Urothelium cell line (cell line): ENCODE results near the gene SEMA3G.

Experiments used
- DNase-seq: peaks from one replicate; pipeline ENCODE4 v3.0.0; 2011; ENCODE audit warnings: low spot score, mixed read lengths
- FAIRE-seq: peaks from 2 replicates; lab custom pipeline; 2011; peaks lifted over from hg19 to GRCh38; lab: Jason Lieb, UNC

Gene SEMA3G

DNA sequence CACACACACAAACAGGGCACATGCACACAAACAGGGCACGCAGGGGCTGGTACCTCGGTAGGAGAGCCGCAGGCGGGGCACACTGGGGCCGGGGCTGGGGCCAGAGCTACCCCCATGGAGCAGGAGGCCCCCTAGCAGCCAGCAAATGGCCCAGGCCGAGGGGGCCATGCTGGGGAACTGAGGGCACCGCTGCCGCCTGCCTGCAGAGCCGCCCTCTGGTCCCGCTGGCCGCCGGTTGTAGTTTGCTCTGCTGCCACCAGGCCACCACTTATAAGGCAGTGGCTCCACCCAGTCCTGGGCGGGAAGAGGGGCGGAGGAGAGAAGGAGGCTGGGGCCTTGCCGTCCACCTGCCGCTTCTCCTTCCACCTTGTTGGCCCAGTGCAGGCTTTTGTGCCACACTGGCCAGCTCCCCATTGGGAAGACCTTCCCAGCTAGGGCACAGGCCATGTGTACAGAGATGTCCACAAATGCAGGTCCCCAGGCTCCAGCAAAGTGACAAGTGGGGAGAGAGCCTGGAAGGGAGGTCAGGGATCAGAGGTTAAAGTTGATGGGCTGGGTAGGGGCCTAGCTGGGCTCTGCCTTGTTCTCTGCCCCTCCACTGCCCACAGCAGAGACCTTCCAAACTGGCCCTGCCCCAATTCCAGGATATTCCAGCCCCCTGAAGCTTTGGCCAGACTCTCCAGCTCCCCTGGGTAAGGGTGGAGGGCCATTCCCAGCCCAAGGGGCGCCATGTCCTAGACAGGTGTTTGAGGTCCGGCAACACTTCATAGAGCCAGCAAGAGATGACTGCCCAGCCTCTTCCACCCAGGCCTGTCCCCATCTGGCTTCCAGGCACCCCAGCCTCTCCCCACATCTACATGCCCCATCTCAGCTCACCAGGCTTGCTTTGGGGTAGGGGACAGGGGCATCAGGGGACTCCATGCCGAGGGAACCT is at the start of gene SEMA3G:
SEMA3G (minus strand) TSS at position 244 of the 934 bp plus-strand sequence; CDS start at position 168, 76 bp downstream.
- no peak for FAIRE-seq
- peak; percentile 78 for DNase-seq

- FAIRE-seq = no peak
- no peak for DNase-seq
Observed at GRCh38 chr3:52494445-52494844, 49.5 kb upstream of the SEMA3G start.

DNA sequence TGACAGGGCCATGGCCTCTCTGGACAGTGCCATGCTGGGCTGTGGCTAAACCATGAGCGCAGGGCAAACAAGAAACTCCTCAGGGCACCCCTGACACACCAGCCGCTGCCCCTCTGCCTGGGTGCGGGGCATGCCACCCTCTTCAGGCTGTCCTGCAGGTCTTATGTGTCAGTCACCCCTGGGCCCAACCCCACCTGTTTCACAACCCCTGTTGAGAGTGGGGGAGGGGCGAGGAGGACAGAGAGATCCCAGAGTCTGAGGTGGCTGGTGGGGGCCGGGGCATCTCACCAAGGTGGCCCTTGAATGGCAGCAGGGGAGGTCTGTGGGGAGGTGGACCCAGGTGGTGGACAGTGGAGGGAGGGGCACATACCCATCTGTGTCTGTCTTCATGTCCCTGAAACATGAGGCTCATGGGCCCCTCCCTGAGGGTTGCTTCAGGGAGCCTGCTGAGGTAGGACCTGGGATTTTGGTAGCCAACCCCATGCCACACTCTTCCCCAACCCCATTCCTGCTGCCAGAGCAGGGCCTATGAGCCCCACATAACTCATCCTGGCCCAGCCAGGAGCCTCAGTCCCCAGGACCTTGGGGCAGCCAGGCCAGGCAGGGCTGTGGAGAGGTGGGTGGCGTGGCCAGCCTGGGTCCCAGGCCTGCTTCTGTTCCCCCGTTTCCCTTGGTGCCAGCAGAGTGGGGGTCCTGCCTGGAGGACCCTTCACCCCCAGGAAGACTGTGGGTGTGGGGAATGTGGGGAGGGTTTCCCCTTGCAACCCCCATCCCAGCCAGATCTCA is 48.5 kb upstream of the SEMA3G start:
- no peak for FAIRE-seq
- no peak for DNase-seq

DNA sequence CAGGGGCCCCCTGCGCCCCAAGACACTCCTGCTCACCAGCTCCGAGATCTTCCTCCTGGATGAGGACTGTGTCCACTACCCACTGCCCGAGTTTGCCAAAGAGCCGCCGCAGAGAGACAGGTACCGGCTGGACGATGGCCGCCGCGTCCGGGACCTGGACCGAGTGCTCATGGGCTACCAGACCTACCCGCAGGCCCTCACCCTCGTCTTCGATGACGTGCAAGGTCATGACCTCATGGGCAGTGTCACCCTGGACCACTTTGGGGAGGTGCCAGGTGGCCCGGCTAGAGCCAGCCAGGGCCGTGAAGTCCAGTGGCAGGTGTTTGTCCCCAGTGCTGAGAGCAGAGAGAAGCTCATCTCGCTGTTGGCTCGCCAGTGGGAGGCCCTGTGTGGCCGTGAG is 47.2 kb upstream of the SEMA3G start:
- FAIRE-seq (no peak), DNase-seq (no peak)

GRCh38 chr3:52490939-52491526 is 46.1 kb upstream of the SEMA3G start:
- DNase-seq = no peak
- FAIRE-seq = no peak

DNA sequence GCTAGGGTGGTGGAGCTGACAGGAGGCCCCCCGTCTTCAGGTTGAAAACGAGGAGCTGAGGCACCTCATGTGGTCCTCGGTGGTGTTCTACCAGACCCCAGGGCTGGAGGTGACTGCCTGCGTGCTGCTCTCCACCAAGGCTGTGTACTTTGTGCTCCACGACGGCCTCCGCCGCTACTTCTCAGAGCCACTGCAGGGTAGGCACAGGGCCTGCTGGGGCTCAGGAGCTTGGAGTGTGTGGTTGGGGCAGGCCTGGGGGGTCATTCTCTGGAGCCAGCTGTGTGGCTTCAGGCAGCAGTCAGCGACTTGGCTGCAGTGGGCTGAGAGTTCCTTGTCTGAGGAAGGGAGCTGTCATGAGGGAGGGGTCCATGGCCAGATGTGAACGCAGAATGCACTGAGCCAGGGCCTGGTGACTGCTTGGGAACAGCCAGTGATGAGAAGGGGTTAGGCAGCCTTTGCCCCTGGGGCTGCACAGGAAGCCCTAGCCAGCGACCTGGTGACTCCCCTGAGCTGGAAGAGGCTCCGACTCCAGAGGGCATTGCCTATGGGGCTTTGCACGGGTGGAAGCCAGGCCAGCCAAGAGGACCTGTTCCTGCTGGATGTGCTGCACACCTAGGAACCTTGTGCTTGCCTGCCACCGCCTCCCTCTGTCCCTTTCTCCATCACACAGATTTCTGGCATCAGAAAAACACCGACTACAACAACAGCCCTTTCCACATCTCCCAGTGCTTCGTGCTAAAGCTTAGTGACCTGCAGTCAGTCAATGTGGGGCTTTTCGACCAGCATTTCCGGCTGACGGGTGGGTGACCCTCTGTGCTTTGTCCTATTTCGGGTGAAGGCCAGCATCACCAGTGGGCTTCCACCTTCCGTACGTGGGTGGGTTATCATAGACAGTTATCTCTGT is 45.4 kb upstream of the SEMA3G start:
- DNase-seq (no peak), FAIRE-seq (no peak)

DNA sequence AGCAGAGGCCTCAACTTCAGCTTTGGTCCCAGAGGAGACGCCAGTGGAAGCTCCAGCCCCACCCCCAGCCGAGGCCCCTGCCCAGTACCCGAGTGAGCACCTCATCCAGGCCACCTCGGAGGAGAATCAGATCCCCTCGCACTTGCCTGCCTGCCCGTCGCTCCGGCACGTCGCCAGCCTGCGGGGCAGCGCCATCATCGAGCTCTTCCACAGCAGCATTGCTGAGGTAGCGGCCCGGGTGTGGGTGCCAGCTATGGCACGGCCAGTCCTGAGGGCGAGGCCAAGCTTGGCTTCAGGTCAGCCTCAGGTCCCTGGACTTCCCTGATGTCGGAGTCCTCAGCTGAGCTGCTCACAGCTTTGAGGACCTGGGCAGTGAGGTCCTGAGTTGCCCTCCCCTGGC is 44.5 kb upstream of the SEMA3G start:
- DNase-seq (no peak), FAIRE-seq (no peak)

DNA sequence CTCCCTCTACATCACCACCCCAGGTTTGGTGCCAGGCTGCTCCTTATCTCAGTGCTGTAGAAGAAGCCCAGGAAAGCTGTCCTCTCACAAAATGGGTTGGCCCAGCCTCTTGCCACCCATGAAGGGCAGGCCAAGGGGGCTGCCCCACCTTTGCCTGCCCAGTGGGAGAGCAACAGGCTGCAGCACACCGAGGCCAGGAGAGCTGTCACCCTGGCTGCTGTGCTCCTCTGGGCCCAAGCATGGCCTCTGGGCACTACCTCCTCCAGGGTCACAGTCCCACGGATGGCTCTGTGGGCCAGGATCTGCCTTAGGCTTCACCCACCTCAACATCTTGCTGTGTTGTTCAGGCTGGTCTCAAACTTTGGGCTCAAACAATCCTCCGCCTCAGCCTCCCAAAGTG is 43.8 kb upstream of the SEMA3G start:
- FAIRE-seq = no peak
- no peak for DNase-seq

DNA sequence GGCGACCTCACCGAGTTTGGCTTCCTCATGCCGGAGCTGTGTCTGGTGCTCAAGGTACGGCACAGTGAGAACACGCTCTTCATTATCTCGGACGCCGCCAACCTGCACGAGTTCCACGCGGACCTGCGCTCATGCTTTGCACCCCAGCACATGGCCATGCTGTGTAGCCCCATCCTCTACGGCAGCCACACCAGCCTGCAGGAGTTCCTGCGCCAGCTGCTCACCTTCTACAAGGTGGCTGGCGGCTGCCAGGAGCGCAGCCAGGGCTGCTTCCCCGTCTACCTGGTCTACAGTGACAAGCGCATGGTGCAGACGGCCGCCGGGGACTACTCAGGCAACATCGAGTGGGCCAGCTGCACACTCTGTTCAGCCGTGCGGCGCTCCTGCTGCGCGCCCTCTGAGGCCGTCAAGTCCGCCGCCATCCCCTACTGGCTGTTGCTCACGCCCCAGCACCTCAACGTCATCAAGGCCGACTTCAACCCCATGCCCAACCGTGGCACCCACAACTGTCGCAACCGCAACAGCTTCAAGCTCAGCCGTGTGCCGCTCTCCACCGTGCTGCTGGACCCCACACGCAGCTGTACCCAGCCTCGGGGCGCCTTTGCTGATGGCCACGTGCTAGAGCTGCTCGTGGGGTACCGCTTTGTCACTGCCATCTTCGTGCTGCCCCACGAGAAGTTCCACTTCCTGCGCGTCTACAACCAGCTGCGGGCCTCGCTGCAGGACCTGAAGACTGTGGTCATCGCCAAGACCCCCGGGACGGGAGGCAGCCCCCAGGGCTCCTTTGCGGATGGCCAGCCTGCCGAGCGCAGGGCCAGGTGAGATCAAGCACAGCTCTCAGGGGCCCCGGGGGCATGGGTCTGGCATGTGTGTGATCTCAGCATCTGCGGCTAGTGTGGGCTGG is 43.1 kb upstream of the SEMA3G start:
- FAIRE-seq = no peak
- no peak for DNase-seq

GRCh38 chr3:52487050-52487787 is 42.3 kb upstream of the SEMA3G start:
- no peak for FAIRE-seq
- DNase-seq = no peak

DNA sequence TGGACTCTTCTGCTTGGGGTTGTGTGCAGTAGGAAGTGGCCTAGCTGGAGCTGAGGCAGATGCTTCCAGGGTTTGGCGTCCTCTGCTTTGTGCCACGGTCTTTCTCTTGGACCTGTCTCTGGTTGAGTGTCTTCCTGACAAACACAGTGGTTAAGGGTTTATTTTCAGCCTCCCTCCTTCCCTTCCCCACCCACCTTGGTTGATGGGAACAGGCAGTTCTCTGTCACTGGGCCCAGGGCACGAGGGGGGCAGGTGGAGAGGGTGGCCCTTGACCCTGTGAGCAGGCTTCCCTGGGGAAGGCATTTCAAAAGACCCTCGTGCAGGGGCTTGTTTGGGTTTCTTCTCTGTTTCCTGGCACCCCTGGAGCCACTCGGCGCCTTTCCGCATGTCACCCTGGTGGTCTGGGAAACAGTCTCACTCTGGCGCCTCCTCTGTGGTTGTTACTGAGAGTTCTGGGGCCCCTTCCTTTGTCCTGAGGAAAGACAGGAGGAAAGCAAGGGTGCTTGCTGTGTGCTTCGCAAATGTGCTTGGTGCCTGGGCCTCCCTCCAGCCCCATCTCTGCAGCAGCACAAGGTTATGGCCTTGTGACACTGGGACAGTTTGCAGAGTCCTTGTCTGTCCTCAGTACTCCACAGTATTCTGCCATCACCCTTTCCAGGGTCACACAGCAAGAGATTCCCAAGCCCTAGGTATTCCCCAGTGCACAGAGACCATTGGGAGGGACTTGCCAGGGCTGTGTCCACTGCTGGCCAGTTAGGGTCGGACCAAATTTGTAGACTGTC is 40.0 kb upstream of the SEMA3G start:
- FAIRE-seq (peak; percentile 20), DNase-seq (no peak)

DNA sequence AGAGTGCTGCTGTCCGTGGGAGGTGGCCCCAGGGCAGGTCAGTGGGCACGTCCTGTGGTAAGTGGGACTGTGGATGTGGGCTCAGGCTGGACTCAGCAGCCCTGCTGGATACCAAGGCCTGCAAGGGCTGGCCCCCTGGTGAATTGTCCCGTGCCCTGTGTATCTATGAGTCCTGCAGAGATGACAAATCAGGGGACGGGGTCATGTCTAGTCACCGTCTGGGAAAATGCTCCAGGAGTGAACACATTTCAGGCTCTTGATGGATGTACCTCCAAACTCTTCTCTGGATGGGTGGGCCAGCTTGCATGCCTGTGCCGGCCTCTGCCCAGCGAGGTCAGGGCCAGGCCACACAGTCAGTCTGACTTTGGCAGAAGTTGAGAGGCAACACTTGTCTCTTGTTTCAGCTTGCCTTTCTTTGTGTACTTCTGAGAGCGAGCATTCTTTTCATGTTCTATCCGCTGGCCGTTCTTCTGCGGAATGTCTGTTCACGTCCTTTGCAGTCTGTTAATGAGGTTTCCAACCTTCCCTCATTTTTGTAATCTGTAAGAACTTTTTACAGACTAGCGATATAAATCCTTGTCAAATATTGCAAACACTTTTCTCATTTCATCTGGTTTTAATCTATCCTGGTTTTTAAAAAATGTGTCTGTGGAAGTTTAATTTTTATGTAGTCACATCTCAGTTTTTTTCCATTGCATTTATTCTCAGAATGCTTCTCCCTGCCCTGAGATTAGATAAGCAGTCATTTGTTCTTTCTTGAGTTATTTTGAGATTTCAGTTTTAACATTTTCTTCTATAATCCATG is 38.9 kb upstream of the SEMA3G start:
- DNase-seq = no peak
- no peak for FAIRE-seq

DNA sequence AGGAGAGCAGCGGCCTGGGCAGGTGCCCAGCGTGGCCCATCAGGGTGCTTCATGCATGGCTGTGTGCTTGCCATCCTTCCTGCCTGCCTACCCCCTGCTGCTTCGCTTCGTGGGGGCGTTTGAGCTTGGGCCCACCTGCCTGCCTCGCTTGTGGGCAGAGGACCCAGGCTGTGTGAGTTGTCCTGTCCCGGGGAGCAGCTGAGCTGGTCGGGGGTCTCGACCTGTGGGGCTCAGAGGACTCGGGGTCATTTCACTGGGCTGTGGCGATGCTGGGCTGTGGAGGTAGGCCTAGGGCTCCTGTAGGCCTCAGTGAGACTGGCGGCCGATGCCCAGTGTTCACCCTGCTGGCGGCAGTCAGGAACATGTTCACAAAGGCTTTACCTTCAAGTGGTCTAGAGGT is 38.2 kb upstream of the SEMA3G start:
- DNase-seq = no peak
- FAIRE-seq = no peak

- peak; percentile 36 for DNase-seq
- FAIRE-seq = no peak
Observed at GRCh38 chr3:52481819-52482521, 37.1 kb upstream of the SEMA3G start.

GRCh38 chr3:52480768-52481715 is 36.1 kb upstream of the SEMA3G start:
- FAIRE-seq = no peak
- no peak for DNase-seq
